ENCODE data around the gene PNMA3.
"Not testable (repeated sequence)": the region's sequence is repeated elsewhere in the genome, so short reads cannot be mapped to it uniquely, and the experiment has no call there.

The PNMA3 gene

GRCh38 chrX:153059191-153060094, 3.2 kb downstream of the PNMA3 start:
- Histone ChIP-seq H3K27me3 (ENCODE audit: insufficient read depth, low read length) (peaks cover 14% of the 10 kb centered on the region), H2AFZ (ENCODE audit: low read depth, low read length) (no peak overlapping the region), H3K36me3 (ENCODE audit: insufficient read depth, low read length) (no peaks in the 10 kb centered on the region), H3K4me1 (ENCODE audit: insufficient read depth, low read length) (no peaks in the 10 kb centered on the region), H3K9me3 (ENCODE audit: low read length) (no peaks in the 10 kb centered on the region), H3K4me3 (ENCODE audit: low read length) (no peak overlapping the region)

GRCh38 chrX:153060095-153060445, 3.8 kb downstream of the PNMA3 start:
- H3K27me3 ChIP-seq (ENCODE audit: insufficient read depth, low read length): peaks cover 14% of the 10 kb centered on the region
- no peaks in the 10 kb centered on the region for H3K4me1 ChIP-seq (ENCODE audit: insufficient read depth, low read length)

GRCh38 chrX:153061732-153062131, 5.5 kb downstream of the PNMA3 start:
- Histone ChIP-seq H3K27me3 (ENCODE audit: insufficient read depth, low read length) (peaks cover 19% of the 10 kb centered on the region), H3K4me3 (ENCODE audit: low read length) (no peak overlapping the region), H2AFZ (ENCODE audit: low read depth, low read length) (no peak overlapping the region), H3K4me1 (ENCODE audit: insufficient read depth, low read length) (no peaks in the 10 kb centered on the region), H3K9me3 (ENCODE audit: low read length) (no peaks in the 10 kb centered on the region), H3K36me3 (ENCODE audit: insufficient read depth, low read length) (no peaks in the 10 kb centered on the region)

More at GRCh38 chrX:153060095-153060445, 3.8 kb downstream of the PNMA3 start:
- Histone ChIP-seq H3K36me3 (ENCODE audit: insufficient read depth, low read length) (no peaks in the 10 kb centered on the region), H3K9me3 (ENCODE audit: low read length) (no peaks in the 10 kb centered on the region), H3K4me3 (ENCODE audit: low read length) (no peak overlapping the region), H2AFZ (ENCODE audit: low read depth, low read length) (no peak overlapping the region)

DNA sequence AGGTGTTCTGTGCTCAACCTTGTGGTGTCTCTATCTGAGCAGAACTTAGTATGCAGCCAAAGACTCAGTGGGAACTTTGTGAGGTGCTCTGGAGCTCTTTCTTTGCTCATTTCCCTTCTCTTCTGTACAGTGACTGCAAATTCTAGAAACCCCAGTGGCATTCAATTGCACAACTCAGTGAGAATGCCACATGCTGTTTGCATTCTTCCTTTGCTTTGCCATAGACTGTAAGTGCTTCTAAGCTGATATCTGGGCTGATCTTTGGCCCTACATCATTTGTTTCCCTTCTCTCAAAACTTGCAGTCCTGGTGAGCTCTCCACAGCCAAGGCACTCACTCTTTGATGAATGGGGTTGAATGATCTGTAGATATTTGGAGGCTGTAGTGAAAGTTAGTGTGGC, 7.0 kb downstream of the PNMA3 start:
- H2AFZ ChIP-seq (ENCODE audit: low read depth, low read length): no peak overlapping the region
- H3K4me3 ChIP-seq (ENCODE audit: low read length): no peak overlapping the region
- H3K4me1 ChIP-seq (ENCODE audit: insufficient read depth, low read length): no peaks in the 10 kb centered on the region
- H3K36me3 ChIP-seq (ENCODE audit: insufficient read depth, low read length): no peaks in the 10 kb centered on the region
- no peaks in the 10 kb centered on the region for H3K9me3 ChIP-seq (ENCODE audit: low read length)
- peaks cover 8% of the 10 kb centered on the region for H3K27me3 ChIP-seq (ENCODE audit: insufficient read depth, low read length)

GRCh38 chrX:153064061-153064460, 7.8 kb downstream of the PNMA3 start:
- Histone ChIP-seq H3K4me3 (ENCODE audit: low read length) (no peak overlapping the region), H3K27me3 (ENCODE audit: insufficient read depth, low read length) (peaks cover 8% of the 10 kb centered on the region), H3K4me1 (ENCODE audit: insufficient read depth, low read length) (no peaks in the 10 kb centered on the region), H3K9me3 (ENCODE audit: low read length) (no peaks in the 10 kb centered on the region), H2AFZ (ENCODE audit: low read depth, low read length) (no peak overlapping the region), H3K36me3 (ENCODE audit: insufficient read depth, low read length) (no peaks in the 10 kb centered on the region)

GRCh38 chrX:153065389-153065788, 9.1 kb downstream of the PNMA3 start:
- Histone ChIP-seq H3K9me3 (ENCODE audit: low read length) (no peaks in the 10 kb centered on the region), H2AFZ (ENCODE audit: low read depth, low read length) (no peak overlapping the region), H3K36me3 (ENCODE audit: insufficient read depth, low read length) (no peaks in the 10 kb centered on the region), H3K27me3 (ENCODE audit: insufficient read depth, low read length) (peaks cover 8% of the 10 kb centered on the region), H3K4me1 (ENCODE audit: insufficient read depth, low read length) (no peaks in the 10 kb centered on the region), H3K4me3 (ENCODE audit: low read length) (no peak overlapping the region)

GRCh38 chrX:153066402-153066801, 10.1 kb downstream of the PNMA3 start:
- H2AFZ ChIP-seq (ENCODE audit: low read depth, low read length); H3K9me3 ChIP-seq (ENCODE audit: low read length); H3K4me1 ChIP-seq (ENCODE audit: insufficient read depth, low read length); H3K27me3 ChIP-seq (ENCODE audit: insufficient read depth, low read length); H3K36me3 ChIP-seq (ENCODE audit: insufficient read depth, low read length); H3K4me3 ChIP-seq (ENCODE audit: low read length): not testable (repeated sequence)

DNA sequence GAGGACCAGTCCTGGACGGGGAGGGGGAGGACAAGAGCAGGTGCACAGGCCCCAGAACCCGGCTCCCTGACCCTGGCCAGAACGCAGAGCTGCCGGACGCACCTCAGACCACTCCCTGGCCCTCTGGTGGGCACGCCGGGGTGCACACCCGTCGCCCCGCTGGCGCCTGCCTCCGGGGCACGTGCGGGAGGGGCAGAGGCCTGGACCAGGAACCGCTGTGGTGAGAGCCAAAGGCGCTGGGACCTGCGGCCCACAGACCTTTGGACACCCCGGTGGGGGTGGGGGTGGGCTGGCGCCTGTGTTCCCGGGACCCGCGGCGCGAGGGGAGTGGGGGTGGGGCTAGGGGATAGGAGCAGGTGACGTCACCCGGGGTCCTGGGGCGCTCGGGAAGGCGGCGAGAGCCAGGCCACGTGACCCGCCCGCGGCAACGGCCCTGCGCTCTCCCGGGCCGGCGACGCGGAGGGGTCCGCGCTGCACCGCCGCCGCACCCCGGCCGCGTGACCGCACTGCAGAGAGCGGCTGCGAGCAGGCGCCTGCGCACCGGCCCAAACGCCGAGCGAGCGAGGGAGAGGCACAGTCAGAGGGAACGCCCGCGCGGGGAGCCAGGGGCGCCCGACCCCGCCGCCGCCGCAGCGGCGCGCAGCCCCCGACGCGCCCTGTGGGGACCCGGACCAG, 15.8 kb downstream of the PNMA3 start, which contains the start of gene PNMA6A:
TSS of gene PNMA6A (plus strand) at position 546 of the 675 bp plus-strand sequence. CDS start 609 bp downstream, outside the sequence.
- H3K36me3 ChIP-seq (ENCODE audit: insufficient read depth, low read length); H3K4me1 ChIP-seq (ENCODE audit: insufficient read depth, low read length): not testable (repeated sequence)

DNA sequence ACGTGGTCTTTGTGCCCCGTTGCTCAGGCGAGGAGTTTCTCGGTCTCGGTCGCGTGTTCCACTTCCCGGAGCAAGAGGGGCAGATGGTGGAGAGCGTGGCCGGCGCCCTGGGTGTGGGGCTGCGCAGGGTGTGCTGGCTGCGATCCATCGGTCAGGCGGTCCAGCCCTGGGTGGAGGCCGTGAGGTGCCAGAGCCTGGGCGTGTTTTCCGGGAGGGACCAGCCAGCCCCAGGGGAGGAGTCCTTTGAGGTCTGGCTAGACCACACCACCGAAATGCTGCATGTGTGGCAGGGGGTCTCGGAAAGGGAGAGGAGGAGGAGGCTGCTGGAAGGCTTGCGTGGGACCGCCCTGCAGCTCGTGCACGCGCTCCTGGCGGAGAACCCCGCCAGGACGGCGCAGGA, 17.1 kb downstream of the PNMA3 start:
- not testable (repeated sequence) for H2AFZ ChIP-seq (ENCODE audit: low read depth, low read length); H3K36me3 ChIP-seq (ENCODE audit: insufficient read depth, low read length); H3K4me1 ChIP-seq (ENCODE audit: insufficient read depth, low read length); H3K9me3 ChIP-seq (ENCODE audit: low read length); H3K27me3 ChIP-seq (ENCODE audit: insufficient read depth, low read length); H3K4me3 ChIP-seq (ENCODE audit: low read length)

More for the DNA sequence above, 15.8 kb downstream of the PNMA3 start, which contains the start of gene PNMA6A:
- not testable (repeated sequence) for H2AFZ ChIP-seq (ENCODE audit: low read depth, low read length); H3K4me3 ChIP-seq (ENCODE audit: low read length); H3K27me3 ChIP-seq (ENCODE audit: insufficient read depth, low read length); H3K9me3 ChIP-seq (ENCODE audit: low read length)

- H3K9me3 ChIP-seq (ENCODE audit: low read length): no peaks in the 10 kb centered on the region
- H3K27me3 ChIP-seq (ENCODE audit: insufficient read depth, low read length): no peaks in the 10 kb centered on the region
- H3K36me3 ChIP-seq (ENCODE audit: insufficient read depth, low read length): no peaks in the 10 kb centered on the region
Observed at GRCh38 chrX:153074262-153074899, 18.1 kb downstream of the PNMA3 start.

DNA sequence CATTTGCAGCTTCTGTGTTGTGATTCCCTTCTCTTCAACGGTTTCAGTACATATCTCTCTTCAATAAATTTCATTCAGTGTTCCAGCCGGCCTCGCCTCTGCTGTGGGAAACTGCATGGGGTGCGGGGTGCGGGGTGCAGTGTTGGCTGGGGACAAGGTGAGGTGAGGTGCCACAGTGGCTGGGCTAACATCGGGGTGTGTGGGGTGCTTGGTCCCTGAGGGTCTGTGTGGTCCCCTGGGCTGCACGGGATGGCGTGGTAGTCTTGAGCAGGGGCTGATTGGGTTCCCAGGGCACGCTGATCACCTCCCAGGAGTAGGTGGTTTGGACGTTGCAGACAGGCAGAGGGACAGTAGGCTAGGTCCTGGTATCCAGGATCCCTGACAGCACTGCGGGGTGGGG, 18.7 kb downstream of the PNMA3 start:
- Histone ChIP-seq H3K27me3 (ENCODE audit: insufficient read depth, low read length) (no peaks in the 10 kb centered on the region), H3K4me1 (ENCODE audit: insufficient read depth, low read length) (no peaks in the 10 kb centered on the region), H2AFZ (ENCODE audit: low read depth, low read length) (no peak overlapping the region), H3K9me3 (ENCODE audit: low read length) (no peaks in the 10 kb centered on the region), H3K4me3 (ENCODE audit: low read length) (no peak overlapping the region), H3K36me3 (ENCODE audit: insufficient read depth, low read length) (no peaks in the 10 kb centered on the region)

More at GRCh38 chrX:153074262-153074899, 18.1 kb downstream of the PNMA3 start:
- Histone ChIP-seq H2AFZ (ENCODE audit: low read depth, low read length) (no peak overlapping the region), H3K4me3 (ENCODE audit: low read length) (no peak overlapping the region), H3K4me1 (ENCODE audit: insufficient read depth, low read length) (no peaks in the 10 kb centered on the region)

GRCh38 chrX:153075366-153075765, 19.1 kb downstream of the PNMA3 start:
- H3K4me1 ChIP-seq (ENCODE audit: insufficient read depth, low read length): no peaks in the 10 kb centered on the region
- no peak overlapping the region for H3K4me3 ChIP-seq (ENCODE audit: low read length)
- no peaks in the 10 kb centered on the region for H3K27me3 ChIP-seq (ENCODE audit: insufficient read depth, low read length)
- H3K9me3 ChIP-seq (ENCODE audit: low read length): no peaks in the 10 kb centered on the region
- no peaks in the 10 kb centered on the region for H3K36me3 ChIP-seq (ENCODE audit: insufficient read depth, low read length)
- H2AFZ ChIP-seq (ENCODE audit: low read depth, low read length): no peak overlapping the region

Measured in neuron (in vitro differentiated cells).